Measurements from ENCODE around the gene IL3RA.
"Not testable (repeated sequence)": the region's sequence is repeated elsewhere in the genome, so short reads cannot be mapped to it uniquely, and the experiment has no call there.

Gene IL3RA

DNA sequence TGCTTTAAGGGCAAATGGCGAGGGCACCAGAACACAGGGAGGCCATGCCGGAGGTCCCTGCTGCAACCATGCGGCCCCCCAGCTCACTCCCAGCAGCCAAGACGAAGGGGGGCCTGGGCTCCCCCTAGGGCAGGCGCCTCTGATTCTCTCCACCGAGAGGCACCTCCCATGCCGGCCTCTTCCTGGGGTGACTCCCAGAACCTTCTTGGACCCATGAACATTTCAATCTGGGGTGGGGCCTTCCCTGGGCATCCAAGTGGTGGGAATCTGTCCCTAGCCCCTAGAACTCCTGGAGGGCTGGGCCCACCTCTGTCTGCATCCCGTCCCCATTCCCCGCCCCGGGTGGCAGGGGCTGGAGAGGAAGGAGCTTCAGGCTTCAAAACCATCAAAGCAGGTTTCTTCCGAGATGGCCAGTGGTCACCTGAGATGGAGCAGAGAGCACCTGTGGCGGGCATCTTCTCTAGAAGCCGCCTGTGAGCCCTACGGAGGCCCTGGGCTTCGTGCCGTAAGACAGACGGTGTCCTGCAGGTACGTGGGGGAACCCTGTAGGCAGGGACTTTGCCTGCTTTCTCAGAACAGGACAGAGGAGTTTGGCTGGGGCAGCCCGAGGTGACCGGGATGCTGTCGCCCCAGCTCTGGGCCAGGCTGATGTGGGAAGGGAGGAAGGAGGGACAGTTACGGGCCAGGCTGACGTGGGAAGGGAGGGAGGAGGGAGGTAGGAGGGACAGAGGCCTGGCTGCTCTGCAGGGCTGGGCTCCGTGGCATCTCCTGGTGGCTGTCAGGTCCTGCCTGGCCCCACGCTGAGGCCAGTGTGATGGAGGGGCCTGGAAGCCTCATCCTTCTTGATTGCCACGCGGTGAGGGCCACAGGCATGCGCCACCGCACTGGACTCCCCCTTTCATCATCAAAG is 62.1 kb downstream of the IL3RA start:
- DNase-seq (ENCODE audit: low spot score) = no peak

DNA sequence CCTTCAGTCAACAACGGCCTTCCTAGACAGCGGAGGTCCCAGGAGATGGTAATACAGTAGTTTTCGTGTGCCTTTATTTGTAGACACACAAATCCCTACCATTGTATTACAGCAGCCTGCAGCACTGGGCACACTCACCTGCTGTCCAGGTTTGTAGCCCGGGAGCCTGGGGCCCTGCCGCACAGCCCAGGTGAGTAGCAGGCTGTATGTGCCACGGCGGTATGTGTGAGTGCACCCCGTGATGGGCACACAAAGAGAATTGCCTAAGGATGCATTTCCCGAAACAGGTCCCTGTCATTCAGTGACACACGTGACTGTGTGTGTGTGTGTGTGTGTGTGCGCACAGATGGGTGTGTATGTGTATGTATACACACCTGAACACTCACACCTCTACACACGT is 63.5 kb downstream of the IL3RA start:
- DNase-seq (ENCODE audit: low spot score) = no peak

GRCh38 chrX:1400742-1401471 is 64.3 kb downstream of the IL3RA start:
- DNase-seq (ENCODE audit: low spot score) = no peak

DNA sequence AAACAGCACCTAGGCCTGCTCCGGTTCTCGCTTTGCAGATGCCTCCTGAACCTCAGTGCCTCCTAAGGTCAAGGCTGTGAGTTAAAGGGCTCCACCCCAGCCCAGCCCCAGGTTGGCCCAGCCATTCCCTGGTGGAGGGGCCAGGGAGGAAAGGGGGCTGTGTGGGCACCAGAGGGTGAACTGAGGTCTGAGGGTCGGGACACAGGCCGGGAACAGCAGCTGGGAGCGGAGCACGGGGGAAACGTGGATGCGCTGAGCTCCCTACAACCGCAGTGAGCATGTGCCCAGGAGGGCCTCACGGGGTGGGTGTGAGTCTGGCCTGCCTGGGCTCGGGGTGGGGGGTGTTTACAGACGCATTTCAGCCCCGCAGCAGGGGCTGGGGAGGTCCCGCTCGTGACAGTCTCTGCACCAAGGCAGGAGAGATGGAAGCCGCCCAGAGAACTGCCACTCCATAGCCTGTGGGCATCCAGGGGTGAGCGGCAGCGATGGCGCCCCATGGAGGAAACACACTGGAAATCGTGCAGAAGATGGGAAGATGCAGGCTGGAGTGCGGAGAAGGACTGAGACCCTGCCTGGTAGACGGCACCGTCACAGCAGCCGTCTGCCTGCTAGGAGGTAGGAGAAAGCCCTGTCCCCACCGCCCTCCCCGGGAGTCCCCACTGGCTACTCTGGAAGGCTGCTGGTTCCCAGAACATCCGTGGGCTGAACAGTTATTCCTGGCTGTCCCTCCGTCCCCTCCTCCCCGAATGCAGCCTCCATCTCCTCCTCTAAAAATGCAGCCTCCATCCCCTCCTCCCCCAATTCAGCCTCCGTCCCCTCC is 65.2 kb downstream of the IL3RA start:
- no peak for DNase-seq (ENCODE audit: low spot score)

DNA sequence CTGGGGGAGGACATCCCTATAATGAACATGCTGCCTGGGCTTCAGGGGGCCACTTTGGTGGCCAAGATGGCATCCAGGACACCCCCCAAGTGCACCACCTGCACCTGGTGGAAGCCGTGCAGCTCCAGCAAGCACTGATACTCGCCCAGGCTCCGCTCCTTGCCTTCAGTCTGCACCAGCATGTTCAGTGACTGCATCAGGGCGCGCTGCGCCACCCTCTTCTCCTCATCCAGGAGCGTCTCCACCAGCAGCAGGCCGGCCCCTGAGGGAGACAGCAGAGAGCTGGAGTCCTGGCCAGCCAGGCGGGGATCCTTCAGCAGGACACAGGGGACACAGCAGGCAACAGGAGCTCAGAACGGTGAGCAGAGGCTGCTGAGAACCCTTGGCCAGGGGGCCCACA is 66.6 kb downstream of the IL3RA start:
- DNase-seq (ENCODE audit: low spot score) = no peak

- not testable (repeated sequence) for DNase-seq (ENCODE audit: low spot score)
Observed at GRCh38 chrX:1403867-1404266, 67.3 kb downstream of the IL3RA start.

- DNase-seq (ENCODE audit: low spot score) = not testable (repeated sequence)
Observed at GRCh38 chrX:1405769-1406168, 69.2 kb downstream of the IL3RA start.

- no peak for DNase-seq (ENCODE audit: low spot score)
Observed at GRCh38 chrX:1407035-1407434, 70.5 kb downstream of the IL3RA start.

DNA sequence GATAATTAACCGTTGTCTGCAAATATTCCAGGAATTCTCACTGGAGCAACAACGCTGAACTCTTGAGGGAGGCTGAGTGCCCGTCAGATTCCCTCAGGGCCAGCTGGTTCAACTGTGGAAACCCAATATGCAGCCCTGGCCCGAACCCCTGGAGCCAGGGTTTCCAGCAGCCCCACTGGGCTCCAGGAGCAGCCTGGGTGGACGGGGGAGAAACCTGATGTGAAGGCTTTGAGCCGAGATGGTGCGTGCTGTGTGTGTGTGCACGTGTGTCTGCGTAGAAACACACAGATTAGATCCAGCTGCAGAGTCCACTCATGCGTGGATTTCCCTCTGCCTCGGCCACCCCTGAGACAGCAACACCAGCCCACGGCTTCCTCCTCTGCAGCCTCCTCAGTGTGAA is 74.7 kb downstream of the IL3RA start:
- DNase-seq (ENCODE audit: low spot score) = no peak

DNA sequence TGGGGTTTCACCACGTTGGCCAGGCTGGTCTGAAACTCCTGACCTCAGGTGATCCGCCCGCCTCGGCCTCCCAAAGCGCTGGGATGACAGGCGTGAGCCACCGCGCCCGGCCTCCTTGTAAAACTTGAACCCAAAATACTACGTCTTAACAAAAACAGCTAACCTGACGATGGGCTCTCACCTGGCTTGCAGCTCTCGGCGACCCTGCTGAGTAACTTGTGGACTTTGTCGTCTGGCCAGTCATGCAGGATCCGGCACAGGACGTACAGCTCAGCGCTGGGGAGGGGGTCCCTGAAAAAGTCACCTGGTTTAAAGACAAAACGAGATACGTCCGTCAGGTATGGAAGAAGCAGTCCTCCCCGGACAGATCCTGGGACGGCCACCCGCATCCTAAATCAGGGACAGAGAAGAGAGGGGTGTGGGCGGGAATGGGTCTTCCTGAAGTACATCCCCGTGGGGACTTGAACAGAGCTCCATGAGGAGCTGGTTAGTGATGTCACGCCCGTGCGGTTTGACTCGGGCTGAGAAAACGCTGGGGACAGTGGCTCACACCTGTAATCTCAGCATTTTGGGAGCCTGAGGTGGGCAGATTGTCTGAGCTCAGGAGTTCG is 76.1 kb downstream of the IL3RA start:
- no peak for DNase-seq (ENCODE audit: low spot score)

DNA sequence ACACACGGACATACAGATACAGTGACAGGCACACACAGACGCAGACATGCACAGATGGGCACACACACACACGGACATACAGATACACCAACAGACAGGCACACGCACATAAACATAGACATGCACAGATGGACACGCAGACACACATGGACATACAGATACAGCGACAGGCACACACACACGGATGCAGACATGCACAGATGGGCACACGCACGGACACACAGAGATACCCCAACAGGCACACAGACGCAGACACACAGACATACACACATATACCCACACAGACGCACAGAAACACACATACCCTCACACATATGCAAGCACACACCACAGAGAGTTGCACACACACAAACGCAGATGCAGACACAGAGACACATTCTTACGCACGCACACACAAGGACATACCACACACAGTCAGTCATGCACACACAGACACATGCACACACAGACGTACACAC is 79.8 kb downstream of the IL3RA start:
- DNase-seq (ENCODE audit: low spot score) = no peak

DNA sequence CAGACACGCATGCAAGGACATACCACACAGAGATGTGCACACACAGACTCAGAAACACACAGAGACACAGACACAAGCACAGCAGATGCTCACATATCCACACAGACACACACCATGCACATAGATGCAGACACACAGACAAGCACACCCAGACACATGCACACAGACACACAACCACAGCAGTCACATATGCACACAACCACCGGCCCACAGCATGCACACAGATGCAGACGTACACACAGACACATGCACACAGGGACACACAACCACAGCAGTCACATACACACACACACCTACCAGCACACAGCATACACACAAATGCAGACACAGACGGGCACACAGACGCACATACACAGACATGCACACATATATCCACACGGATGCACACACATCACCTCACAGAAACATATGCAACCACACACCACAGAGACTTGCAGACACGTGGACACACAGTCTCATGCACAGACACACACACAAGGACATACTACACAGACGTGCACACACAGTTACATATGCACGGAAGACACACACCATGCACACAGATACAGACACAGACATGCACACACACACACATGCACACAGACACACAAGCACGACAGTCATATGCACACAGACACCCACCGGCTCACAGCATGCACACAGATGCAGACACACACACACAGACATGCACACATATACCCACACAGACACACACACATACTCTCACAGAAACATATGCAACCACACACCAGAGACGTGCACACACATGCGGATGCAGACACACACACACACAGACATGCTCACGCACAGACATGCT is 80.6 kb downstream of the IL3RA start:
- no peak for DNase-seq (ENCODE audit: low spot score)

- no peak for DNase-seq (ENCODE audit: low spot score)
Observed at GRCh38 chrX:1417921-1418771, 81.6 kb downstream of the IL3RA start.

DNA sequence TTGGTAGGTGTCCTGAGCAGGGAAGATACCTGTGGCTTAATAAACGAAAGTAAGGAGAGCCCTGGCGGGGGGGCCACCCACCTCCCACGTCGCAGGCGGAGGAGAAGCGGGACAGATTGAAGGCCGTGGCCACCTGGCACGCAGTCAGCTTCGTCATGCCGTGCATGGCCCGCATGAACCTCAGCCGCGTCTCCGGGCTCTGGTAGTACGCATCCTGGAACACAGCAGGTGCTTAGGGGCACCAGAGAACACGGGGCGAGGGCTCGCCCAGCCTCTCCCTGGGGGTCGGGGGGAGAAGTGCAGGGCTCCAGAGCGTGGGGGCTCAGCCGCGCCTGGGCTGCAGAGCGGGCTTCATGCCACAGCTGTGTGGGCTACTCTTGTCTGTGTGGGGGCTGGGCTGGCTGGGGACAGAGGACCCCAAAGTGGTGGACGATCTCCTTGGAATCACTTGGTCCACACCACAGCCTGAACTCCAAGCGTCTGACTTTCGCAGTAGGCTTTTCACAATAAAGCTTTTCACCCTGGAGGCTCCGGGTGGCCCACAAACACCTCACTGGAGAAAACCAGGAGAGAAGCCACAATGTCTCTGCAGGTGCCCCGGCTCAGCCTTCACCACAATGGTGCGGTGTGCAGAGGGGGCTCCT is 82.4 kb downstream of the IL3RA start:
- no peak for DNase-seq (ENCODE audit: low spot score)

DNA sequence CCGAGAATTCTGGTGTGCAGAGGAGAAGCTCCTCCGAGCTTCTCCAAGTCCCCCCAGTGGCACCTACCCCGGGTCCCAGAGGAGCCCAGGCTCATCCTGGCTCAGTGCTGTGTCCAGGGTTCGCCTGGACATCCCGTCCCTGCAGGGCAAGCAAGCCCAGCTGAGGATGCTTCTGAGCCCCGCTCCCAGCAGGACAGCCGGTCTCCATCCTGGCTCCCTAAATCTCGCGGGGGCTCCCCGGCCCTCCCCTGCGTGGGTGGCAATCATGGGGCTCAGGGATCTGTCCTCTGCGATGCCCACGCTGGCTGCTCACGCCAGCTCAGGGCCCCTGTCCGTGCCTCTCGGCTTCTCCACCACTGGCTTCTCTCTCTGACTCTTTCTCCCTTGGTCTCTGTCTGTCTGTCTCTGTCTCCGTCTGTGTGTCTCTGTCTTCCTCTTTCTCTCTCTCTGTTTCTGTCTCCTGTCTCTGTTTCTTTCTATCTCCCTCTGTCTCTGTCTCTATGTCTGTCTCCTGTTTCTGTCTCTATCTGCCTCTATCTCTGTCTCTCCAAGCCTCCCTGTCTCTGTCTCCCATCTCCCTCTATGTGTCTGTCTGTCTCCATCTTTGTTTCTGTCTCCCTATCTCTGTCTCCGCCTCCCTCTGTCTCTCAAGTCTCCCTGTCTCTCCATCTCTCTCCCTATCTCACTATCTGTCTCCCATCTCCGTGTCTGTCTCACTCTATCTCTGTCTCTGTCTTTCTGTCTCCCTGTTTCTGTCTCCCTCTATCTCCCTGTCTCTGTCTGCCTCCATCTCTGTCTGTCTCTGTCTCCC is 83.2 kb downstream of the IL3RA start:
- DNase-seq (ENCODE audit: low spot score) = no peak

- no peak for DNase-seq (ENCODE audit: low spot score)
Observed at GRCh38 chrX:1420371-1420770, 83.8 kb downstream of the IL3RA start.

DNA sequence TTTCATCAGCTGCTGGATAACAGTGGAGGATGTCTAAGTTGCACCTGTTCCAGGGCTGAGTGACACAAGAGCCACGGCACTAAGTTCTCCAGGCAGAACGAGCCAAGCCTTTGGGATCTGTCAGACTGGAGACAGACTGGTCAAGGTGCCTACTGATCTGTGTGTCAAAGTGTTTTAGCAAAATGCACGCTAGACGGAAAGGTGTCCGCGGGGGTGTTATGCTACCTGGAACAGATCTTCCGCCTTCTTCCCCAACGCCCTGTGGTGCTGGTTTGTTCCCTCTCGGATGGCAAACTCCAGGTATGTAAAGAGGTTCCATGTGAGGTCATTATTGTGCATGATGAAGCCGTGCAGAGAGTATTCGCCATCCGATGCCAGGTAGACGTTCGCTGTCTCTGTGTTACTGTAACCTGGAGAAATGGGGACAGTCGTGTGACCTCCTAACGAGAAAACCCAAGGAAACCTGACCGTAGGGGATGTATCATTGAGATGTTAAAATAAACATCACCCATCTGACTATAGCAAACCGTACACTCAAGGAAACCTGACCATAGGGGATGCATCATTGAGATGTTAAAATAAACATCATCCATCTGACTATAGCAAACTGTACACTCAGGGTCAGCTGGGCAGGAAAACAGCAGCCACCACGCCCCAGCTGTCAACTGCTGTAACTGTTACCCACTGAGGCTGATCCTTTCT is 85.0 kb downstream of the IL3RA start:
- no peak for DNase-seq (ENCODE audit: low spot score)

- DNase-seq (ENCODE audit: low spot score) = no peak
Observed at GRCh38 chrX:1422135-1422465, 85.5 kb downstream of the IL3RA start.
